Fibroblast of lung (primary cell): ENCODE data around the gene SGSM2. TPM values are rescaled to one million over a fixed set of nuclear protein-coding genes. Genes with fewer than 3 reads are reported as not detected.

Source experiments
- DNase-seq, 2 donors: peaks; one replicate each; pipeline versions ENCODE4 v3.0.0 to v3.0.0-alpha.2; 2010; ENCODE audit warnings: low read depth in 2 of 2
- H2AFZ ChIP-seq: 2 replicates; pipeline ENCODE4 v1.5.1; 2012; ENCODE audit warnings: low read length, control low read depth, inconsistent platforms
- H3K27ac ChIP-seq: 2 replicates; pipeline ENCODE4 v1.5.1; 2011; ENCODE audit warnings: low read length, control low read depth; ENCODE audit not compliant: insufficient read depth
- H3K27me3 ChIP-seq: 2 replicates; pipeline ENCODE4 v1.5.1; 2011; ENCODE audit warnings: mild to moderate bottlenecking, low read length; ENCODE audit not compliant: control insufficient read depth, insufficient read depth
- H3K36me3 ChIP-seq: 2 replicates; pipeline ENCODE4 v1.5.1; 2011; ENCODE audit warnings: low read length; ENCODE audit not compliant: control insufficient read depth, insufficient read depth
- H3K4me1 ChIP-seq: 2 replicates; pipeline ENCODE4 v1.5.1; 2011; ENCODE audit warnings: low read length; ENCODE audit not compliant: control insufficient read depth, insufficient read depth; ENCODE audit errors: extremely low read depth
- H3K4me2 ChIP-seq: 2 replicates; pipeline ENCODE4 v1.5.1; 2011; ENCODE audit warnings: low read length, control low read depth; ENCODE audit not compliant: insufficient read depth; ENCODE audit errors: extremely low read depth
- H3K4me3 ChIP-seq, 4 experiments: fragments of 200-600 bp in 1 of 4; sonication (generic) in 1 of 4; replicated peaks in 1 of 4; 2 replicates each; pipeline ENCODE4 v1.5.1; 2011 to 2016; ENCODE audit warnings: low read length in 4 of 4, low read depth in 3 of 4, mild to moderate bottlenecking in 3 of 4, control low read depth in 2 of 4, inconsistent platforms in 1 of 4, mixed read lengths in 1 of 4; ENCODE audit not compliant: insufficient read depth in 1 of 4; ENCODE audit errors: control extremely low read depth in 1 of 4
- H3K79me2 ChIP-seq: 2 replicates; pipeline ENCODE4 v1.5.1; 2012; ENCODE audit warnings: mild to moderate bottlenecking, low read length, inconsistent platforms; ENCODE audit not compliant: control insufficient read depth, insufficient read depth
- H3K9ac ChIP-seq: 2 replicates; pipeline ENCODE4 v1.5.1; 2011; ENCODE audit warnings: mild to moderate bottlenecking, low read length, control low read depth; ENCODE audit not compliant: insufficient read depth
- H3K9me3 ChIP-seq: 2 replicates; pipeline ENCODE4 v1.5.1; 2012; ENCODE audit warnings: low read depth, low read length; ENCODE audit not compliant: control insufficient read depth, insufficient read depth
- H4K20me1 ChIP-seq: 2 replicates; pipeline ENCODE4 v1.5.1; 2011; ENCODE audit warnings: low read length; ENCODE audit not compliant: control insufficient read depth, insufficient read depth; ENCODE audit errors: extremely low read depth
- CTCF ChIP-seq, 2 donors: IDR thresholded peaks in 1 of 2; conservative IDR thresholded peaks in 1 of 2; 1 replicate in 1 of 2; 2 replicates in 1 of 2; pipeline ENCODE4 v1.5.1; 2011 to 2012; ENCODE audit warnings: low read length in 2 of 2, control low read depth in 1 of 2, inconsistent platforms in 1 of 2, low read depth in 1 of 2, mild to moderate bottlenecking in 1 of 2
- EZH2 ChIP-seq: IDR thresholded peaks from 2 replicates; pipeline ENCODE4 v1.5.1; 2012; ENCODE audit warnings: low read length, control low read depth, mild to moderate bottlenecking; ENCODE audit errors: missing control alignments
- polyA plus RNA-seq, 2 donors: library from polyadenylated mRNA; depleted of rRNA in 1 of 2; stranded (reverse) in 1 of 2; unstranded in 1 of 2; fragments of >200 nt; gene quantifications; 2 replicates each; pipeline ENCODE4 v1.2.1, GENCODE V29; 2011 to 2012; ENCODE audit warnings: missing spikeins in 1 of 2
- total RNA-seq: library from RNA; depleted of rRNA; stranded (reverse); fragments of >200 nt; gene quantifications from 2 replicates; pipeline ENCODE4 v1.2.1, GENCODE V29; 2014

SGSM2 gene
- total and polyA plus RNA-seq, 2 donors (not counting 1 experiment from before 2014, with no cell fraction given): 23.4 to 31.5 TPM

- no peak overlapping the region for H3K9ac ChIP-seq
- no peak for DNase-seq
- peaks cover 12% of the 10 kb centered on the region for H3K79me2 ChIP-seq
- TF ChIP-seq CTCF (conservative IDR thresholded peaks at IDR 0.05 in 1 of 2, IDR thresholded peaks at IDR 0.05 in 1 of 2; ENCODE audit: low read depth in 1 of 2, low read length in 2 of 2) (no peak), EZH2 (no peak)
- H4K20me1 ChIP-seq: no peaks in the 10 kb centered on the region
- peaks cover 16% of the 10 kb centered on the region for H3K4me1 ChIP-seq
- no peak overlapping the region for H3K27ac ChIP-seq
- H2AFZ ChIP-seq: no peak overlapping the region
- H3K4me2 ChIP-seq: no peak overlapping the region
- no peak overlapping the region for H3K4me3 ChIP-seq
- no peaks in the 10 kb centered on the region for H3K9me3 ChIP-seq
- H3K36me3 ChIP-seq: peaks cover 14% of the 10 kb centered on the region
- no peaks in the 10 kb centered on the region for H3K27me3 ChIP-seq
Measured at GRCh38 chr17:2390199-2390836, 53.0 kb downstream of the SGSM2 start.

GRCh38 chr17:2391597-2392251 is 54.4 kb downstream of the SGSM2 start:
- peak overlapping the region; percentile 71 for H3K9ac ChIP-seq
- peaks cover 24% of the 10 kb centered on the region for H3K79me2 ChIP-seq
- peak overlapping the region; percentile 90 for H3K27ac ChIP-seq
- no peak overlapping the region for H2AFZ ChIP-seq
- peaks cover 14% of the 10 kb centered on the region for H3K36me3 ChIP-seq
- no peaks in the 10 kb centered on the region for H4K20me1 ChIP-seq
- H3K27me3 ChIP-seq: no peaks in the 10 kb centered on the region
- H3K4me3 ChIP-seq: peak overlapping the region; percentile 46 to 64 (median 56)
- H3K4me1 ChIP-seq: peaks cover 28% of the 10 kb centered on the region
- no peak for DNase-seq
- H3K4me2 ChIP-seq: peak overlapping the region; percentile 86
- no peaks in the 10 kb centered on the region for H3K9me3 ChIP-seq
- TF ChIP-seq EZH2: no peak
- TF ChIP-seq CTCF (conservative IDR thresholded peaks at IDR 0.05 in 1 of 2, IDR thresholded peaks at IDR 0.05 in 1 of 2; ENCODE audit: low read depth in 1 of 2, low read length in 2 of 2): no peak

- H3K79me2 ChIP-seq: peaks cover 26% of the 10 kb centered on the region
- peak overlapping the region; percentile 99 for H3K27ac ChIP-seq
- peaks cover 7% of the 10 kb centered on the region for H3K36me3 ChIP-seq
- peak overlapping the region; percentile 57 to 67 (median 64) for H3K4me3 ChIP-seq
- peak overlapping the region; percentile 86 for H3K4me2 ChIP-seq
- no peaks in the 10 kb centered on the region for H4K20me1 ChIP-seq
- H3K27me3 ChIP-seq: no peaks in the 10 kb centered on the region
- H3K9ac ChIP-seq: peak overlapping the region; percentile 98
- DNase-seq: peak; percentile 93
- TF ChIP-seq EZH2 (no peak), CTCF (conservative IDR thresholded peaks at IDR 0.05 in 1 of 2, IDR thresholded peaks at IDR 0.05 in 1 of 2; ENCODE audit: low read depth in 1 of 2, low read length in 2 of 2) (no peak)
- H2AFZ ChIP-seq: no peak overlapping the region
- no peaks in the 10 kb centered on the region for H3K9me3 ChIP-seq
- peaks cover 33% of the 10 kb centered on the region for H3K4me1 ChIP-seq
Measured at GRCh38 chr17:2392252-2393173, 55.2 kb downstream of the SGSM2 start.
